BE2C (cell line): Measurements from ENCODE around the gene HDAC4.
A peak's percentile ranks its signal among the peaks of the same experiment; 100 is the strongest.

Source experiments
- DNase-seq: peaks from one replicate; pipeline ENCODE4 v3.0.0-alpha.2; 2020
- H3K27me3 ChIP-seq: fragments of 250-450 bp; sonication (Bioruptor Pico); 2 replicates; pipeline ENCODE4 v1.5.1; 2020; ENCODE audit warnings: mild to moderate bottlenecking
- H3K36me3 ChIP-seq: fragments of 250-450 bp; sonication (Bioruptor Pico); 2 replicates; pipeline ENCODE4 v1.5.1; 2020; ENCODE audit warnings: mild to moderate bottlenecking
- H3K4me1 ChIP-seq: fragments of 250-450 bp; sonication (Bioruptor Pico); 2 replicates; pipeline ENCODE4 v1.5.1; 2020
- H3K4me3 ChIP-seq: 2 replicates; pipeline ENCODE4 v1.5.1; 2011; ENCODE audit warnings: low read depth, low read length
- H3K9me3 ChIP-seq: fragments of 250-450 bp; sonication (Bioruptor Pico); 2 replicates; pipeline ENCODE4 v1.5.1; 2020
- TF ChIP-seq, protein P1 (sequence below): IDR thresholded peaks from 2 replicates; pipeline ENCODE4 v1.5.1; 2012; ENCODE audit warnings: mild to moderate bottlenecking, low read depth, low read length

The HDAC4 gene

GRCh38 chr2:239256350-239256743, 144.5 kb downstream of the HDAC4 start:
- DNase-seq, result no peak
- Histone ChIP-seq H3K9me3 (0 out of 2 replicates have a peak, but pooled peaks cover 3% of the 10 kb centered on the region), H3K4me3 (no peak overlapping the region), H3K4me1 (peaks cover 35% of the 10 kb centered on the region), H3K27me3 (no peaks in the 10 kb centered on the region), H3K36me3 (no peaks in the 10 kb centered on the region)
- TF ChIP-seq, protein P1, sequence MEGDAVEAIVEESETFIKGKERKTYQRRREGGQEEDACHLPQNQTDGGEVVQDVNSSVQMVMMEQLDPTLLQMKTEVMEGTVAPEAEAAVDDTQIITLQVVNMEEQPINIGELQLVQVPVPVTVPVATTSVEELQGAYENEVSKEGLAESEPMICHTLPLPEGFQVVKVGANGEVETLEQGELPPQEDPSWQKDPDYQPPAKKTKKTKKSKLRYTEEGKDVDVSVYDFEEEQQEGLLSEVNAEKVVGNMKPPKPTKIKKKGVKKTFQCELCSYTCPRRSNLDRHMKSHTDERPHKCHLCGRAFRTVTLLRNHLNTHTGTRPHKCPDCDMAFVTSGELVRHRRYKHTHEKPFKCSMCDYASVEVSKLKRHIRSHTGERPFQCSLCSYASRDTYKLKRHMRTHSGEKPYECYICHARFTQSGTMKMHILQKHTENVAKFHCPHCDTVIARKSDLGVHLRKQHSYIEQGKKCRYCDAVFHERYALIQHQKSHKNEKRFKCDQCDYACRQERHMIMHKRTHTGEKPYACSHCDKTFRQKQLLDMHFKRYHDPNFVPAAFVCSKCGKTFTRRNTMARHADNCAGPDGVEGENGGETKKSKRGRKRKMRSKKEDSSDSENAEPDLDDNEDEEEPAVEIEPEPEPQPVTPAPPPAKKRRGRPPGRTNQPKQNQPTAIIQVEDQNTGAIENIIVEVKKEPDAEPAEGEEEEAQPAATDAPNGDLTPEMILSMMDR, result no peak

DNA sequence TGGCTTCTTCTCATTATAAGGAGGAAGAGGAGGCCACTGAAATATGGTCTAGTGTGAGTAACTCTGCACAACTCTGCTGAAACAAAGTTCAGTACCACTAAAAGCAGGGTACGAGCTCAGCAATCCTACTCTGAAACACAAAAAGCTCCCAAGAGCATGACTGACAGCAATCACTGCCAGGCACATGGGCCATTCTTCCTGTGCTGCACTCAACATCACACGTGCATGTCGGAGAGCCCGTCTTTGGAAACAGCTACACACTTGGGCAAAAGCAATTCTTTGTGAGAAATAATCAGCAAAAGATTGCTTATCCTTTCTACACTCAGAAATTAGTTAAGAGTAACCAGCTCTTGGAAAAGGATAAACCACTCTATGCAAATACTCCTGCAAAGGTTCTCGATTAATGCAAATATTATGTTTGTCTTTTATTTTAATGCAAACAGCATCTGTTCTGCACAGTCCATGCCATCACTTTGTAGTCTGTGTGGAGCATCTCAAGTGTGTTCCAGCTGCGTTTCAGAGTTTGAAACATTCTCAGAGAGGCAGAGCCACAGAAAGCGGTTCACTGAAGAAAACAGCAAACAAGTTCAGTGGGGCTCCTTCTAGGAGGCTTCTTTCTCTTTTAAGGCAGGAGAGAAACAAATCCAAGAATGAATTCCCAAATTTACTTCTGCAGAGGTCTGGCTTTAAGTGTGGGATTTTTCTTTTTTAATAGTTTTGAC, 145.0 kb downstream of the HDAC4 start:
- Histone ChIP-seq H3K9me3 (0 out of 2 replicates have a peak, but pooled peaks cover 3% of the 10 kb centered on the region), H3K27me3 (no peaks in the 10 kb centered on the region), H3K36me3 (no peaks in the 10 kb centered on the region), H3K4me1 (peaks cover 36% of the 10 kb centered on the region), H3K4me3 (no peak overlapping the region)
- no peak for DNase-seq
- TF ChIP-seq, protein P1, result no peak

DNA sequence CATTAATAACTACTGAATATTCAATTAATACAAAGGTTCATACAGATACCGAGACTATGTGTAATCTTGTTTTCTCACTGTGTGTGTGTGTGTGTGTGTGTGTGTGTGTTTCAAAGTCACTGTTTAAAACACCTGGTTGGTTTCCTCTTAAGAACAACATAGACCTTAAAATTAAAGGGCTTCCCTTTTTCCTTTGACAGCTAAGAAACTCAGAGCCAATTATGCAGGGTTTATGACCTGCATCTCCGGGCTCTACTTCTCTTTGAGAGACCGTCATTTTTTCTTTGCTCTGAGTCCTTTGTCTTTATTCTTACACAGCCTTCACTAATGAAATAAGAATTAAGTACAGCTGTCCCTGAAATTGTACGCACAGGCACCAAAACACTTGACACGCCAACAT, 145.6 kb downstream of the HDAC4 start:
- no peak for DNase-seq
- no peak overlapping the region for H3K4me3 ChIP-seq
- TF ChIP-seq, protein P1, result no peak
- H3K27me3 ChIP-seq, result no peaks in the 10 kb centered on the region
- H3K36me3 ChIP-seq, result no peaks in the 10 kb centered on the region
- peaks cover 42% of the 10 kb centered on the region for H3K4me1 ChIP-seq
- 0 out of 2 replicates have a peak, but pooled peaks cover 3% of the 10 kb centered on the region for H3K9me3 ChIP-seq

- Histone ChIP-seq H3K36me3 (no peaks in the 10 kb centered on the region), H3K4me3 (no peak overlapping the region), H3K4me1 (peaks cover 45% of the 10 kb centered on the region), H3K9me3 (0 out of 2 replicates have a peak, but pooled peaks cover 3% of the 10 kb centered on the region), H3K27me3 (no peaks in the 10 kb centered on the region)
- TF ChIP-seq, protein P1, result no peak
- DNase-seq, result no peak
These were observed 147.0 kb downstream of the HDAC4 start for GRCh38 chr2:239253701-239254436.

DNA sequence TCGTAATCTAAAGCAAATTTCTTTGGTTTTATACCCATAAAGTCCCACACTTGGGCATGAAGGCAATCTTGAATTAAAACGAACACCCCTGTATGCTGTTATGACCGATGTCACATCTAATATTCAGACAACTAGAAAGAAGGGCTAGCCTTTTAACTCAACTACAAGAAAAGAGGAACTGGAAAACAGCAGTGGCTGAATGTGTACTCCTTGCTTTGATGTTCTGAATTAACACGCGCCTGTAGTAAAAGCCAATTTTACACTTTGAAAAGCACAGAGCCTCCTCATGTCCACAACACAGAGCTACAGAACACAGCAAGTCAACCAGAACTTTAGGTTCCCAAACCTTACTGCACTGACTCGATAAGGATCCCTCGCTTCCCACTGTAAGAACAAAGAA, 147.6 kb downstream of the HDAC4 start:
- peaks cover 45% of the 10 kb centered on the region for H3K4me1 ChIP-seq
- no peaks in the 10 kb centered on the region for H3K36me3 ChIP-seq
- TF ChIP-seq, protein P1, result no peak
- DNase-seq, result no peak
- H3K27me3 ChIP-seq, result no peaks in the 10 kb centered on the region
- H3K4me3 ChIP-seq, result no peak overlapping the region
- H3K9me3 ChIP-seq, result 0 out of 2 replicates have a peak, but pooled peaks cover 3% of the 10 kb centered on the region

- H3K4me1 ChIP-seq, result peaks cover 45% of the 10 kb centered on the region
- no peak overlapping the region for H3K4me3 ChIP-seq
- H3K36me3 ChIP-seq, result no peaks in the 10 kb centered on the region
- H3K27me3 ChIP-seq, result no peaks in the 10 kb centered on the region
- TF ChIP-seq, protein P1, result no peak
- DNase-seq, result peak; percentile 54
- 0 out of 2 replicates have a peak, but pooled peaks cover 3% of the 10 kb centered on the region for H3K9me3 ChIP-seq
These were observed 148.0 kb downstream of the HDAC4 start for GRCh38 chr2:239252801-239253200.
